ENCODE data around the gene LTO1.

LTO1 gene

DNA sequence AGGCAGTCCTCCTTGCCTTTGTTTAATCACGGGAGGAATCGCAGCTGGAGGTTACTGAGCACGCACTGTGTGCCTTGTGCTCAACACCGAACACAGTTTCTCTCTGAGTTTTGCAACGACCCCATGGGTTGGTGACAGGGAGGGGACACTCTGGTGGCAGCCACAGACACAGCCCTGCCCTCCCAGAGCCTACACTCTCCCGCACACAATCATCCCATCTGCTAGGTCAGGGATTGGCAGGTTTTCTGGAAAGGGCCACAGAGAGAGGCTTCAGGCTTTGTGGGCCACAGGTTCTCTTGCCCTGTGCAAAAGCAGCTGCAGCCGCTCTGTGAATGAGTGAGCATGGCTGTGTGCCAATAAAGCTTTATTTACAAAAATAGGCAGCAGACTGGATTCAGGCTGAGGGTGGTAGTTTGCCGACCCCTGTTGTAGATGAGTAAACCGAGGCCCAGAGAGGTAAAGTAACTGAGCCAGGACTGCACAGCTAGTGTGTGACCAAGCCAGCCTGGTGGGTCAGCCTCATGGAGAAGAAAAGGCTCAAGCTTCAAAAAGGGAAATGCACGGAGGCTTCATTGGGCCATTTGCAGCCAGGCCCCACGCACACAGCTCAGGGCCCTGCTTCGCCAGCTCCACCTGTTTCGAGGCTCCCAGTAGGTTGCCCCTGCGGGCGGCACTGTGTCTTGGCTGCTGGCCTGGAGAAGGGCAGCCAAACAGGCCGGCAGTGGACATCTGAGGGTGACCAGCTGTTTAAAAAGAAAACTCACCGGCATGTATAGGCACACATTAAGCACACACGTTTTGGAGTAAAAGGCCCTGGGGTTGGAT is 16.3 kb downstream of the LTO1 start:
- DNase-seq (ENCODE audit: low read depth in 3 of 3, low spot score in 1 of 3): no peak

DNA sequence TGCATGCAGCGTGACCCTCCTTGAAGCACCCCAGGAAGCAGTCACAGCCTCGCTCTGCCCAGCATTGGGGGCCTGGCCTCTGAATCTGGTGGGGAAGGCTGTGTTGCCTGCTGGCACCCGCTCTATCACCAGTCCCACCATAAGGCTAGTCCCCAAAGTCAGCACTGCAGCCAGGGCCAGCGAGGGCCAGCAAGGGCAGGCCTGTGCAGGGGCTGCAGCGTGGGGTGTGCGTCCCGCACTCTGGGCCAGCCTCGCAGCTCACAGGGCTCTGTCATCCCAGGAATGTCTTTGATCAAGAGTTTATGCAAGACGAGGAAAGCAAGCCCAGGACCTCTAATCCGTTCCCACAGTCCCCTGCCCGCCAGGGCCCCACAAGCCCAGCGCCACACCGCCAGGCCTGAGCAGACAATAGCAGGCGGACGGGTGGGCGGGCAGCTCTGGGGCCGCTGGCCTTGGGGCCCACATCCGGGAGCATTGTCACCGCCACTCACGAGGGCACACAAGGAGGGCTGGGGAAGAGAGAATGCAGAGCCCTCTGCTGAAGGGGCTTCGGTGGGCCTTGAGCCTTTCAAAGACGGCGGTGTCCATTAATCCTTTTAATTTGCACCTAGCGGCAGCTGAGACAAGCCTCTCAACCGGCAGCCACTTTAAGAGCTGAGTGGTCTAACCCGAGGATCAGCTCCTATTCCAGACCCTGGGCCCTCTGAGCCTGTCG is 17.1 kb downstream of the LTO1 start:
- DNase-seq (ENCODE audit: low read depth in 3 of 3, low spot score in 1 of 3): no peak

- no peak for DNase-seq (ENCODE audit: low read depth in 3 of 3, low spot score in 1 of 3)
These were observed 17.7 kb downstream of the LTO1 start for GRCh38 chr11:69657456-69657910.

DNA sequence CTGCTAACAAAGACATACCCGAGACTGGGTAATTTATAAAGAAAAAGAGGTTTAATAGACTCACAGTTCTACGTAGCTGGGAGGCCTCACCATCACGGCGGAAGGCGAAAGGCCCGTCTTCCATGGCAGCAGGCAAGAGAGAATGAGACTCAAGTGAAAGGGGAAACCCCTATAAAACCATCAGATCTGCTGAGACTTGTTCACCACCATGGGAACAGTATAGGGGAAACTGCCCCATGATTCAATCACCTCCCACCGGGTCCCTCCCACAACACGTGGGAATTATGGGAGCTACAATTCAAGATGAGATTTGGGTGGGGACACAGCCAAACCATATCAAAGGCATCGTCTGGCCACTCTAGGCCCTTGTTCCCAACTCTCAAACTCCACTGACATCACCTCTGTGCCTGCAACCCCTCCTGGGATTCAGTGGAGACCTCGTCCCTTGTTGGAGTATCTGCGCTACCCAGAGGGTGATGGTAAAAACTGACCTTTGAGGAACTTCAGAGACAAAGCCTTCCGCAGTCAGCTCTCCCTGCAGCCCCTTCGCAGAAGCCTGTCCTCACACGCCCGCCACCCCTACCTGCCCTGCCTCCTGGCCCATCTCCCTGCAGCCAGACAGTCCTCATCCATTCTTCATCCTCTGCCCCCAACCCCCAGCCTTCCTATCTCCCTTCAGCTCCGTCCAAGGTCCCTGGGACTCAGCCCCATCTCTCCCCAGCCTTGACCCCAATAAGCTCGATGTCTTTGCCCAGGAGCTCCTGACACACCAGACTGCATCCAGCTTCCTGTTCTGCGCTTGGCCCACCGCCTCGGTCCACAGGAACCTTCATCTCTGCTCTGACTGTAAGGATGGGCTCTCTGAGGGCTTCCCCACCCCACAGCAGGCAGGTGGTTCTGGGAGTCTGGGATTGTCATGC is 18.4 kb downstream of the LTO1 start:
- no peak for DNase-seq (ENCODE audit: low read depth in 3 of 3, low spot score in 1 of 3)

DNA sequence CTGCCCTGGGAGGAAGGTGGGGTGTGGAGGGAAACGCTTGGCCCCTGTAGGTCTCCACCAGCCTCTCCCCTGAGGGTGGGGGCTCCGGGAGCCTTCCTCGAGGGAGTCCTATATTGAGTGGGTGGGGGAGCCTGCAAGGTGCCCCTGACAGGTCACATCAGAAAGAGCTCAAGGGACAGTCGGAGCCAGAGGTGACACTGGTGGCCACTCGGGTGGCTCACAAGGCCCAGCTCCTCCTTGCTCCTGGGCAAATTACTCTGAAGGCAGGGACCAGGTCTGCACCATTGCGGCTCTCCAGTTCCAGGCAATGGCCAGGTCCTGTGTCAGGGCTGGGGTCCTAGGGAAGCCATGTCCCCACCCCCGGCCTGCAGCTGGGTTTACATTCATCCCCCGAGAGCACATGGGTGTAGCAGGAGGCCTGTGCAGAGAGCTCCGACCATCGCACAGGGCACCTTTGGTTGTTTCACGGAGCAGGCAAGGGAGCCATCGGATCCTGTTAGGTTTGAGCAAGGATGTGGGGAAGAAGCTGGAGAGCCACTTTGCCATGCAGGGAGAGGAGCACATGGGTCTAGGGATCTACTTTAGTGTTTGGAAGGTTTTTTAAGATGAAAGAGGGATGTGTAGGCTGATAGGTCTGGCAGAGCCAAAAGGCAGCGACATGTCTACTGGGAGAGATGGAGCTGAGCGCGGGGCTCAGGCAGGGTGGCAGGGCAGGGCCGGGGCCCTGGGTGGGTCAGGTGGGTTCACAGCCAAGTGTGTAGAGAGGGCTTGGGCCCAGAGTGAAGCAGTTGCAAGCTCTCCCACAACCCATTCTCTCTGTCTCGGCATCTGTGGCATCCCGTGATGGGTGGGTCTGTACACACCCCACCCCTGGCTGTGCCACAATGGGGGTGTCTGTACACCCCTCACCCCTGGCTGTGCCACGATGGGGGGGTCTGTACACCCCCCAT is 19.4 kb downstream of the LTO1 start:
- no peak for DNase-seq (ENCODE audit: low read depth in 3 of 3, low spot score in 1 of 3)

GRCh38 chr11:69654660-69655478 is 20.3 kb downstream of the LTO1 start:
- no peak for DNase-seq (ENCODE audit: low read depth in 3 of 3, low spot score in 1 of 3)

- no peak for DNase-seq (ENCODE audit: low read depth in 3 of 3, low spot score in 1 of 3)
These were observed 21.0 kb downstream of the LTO1 start for GRCh38 chr11:69654001-69654659.

DNA sequence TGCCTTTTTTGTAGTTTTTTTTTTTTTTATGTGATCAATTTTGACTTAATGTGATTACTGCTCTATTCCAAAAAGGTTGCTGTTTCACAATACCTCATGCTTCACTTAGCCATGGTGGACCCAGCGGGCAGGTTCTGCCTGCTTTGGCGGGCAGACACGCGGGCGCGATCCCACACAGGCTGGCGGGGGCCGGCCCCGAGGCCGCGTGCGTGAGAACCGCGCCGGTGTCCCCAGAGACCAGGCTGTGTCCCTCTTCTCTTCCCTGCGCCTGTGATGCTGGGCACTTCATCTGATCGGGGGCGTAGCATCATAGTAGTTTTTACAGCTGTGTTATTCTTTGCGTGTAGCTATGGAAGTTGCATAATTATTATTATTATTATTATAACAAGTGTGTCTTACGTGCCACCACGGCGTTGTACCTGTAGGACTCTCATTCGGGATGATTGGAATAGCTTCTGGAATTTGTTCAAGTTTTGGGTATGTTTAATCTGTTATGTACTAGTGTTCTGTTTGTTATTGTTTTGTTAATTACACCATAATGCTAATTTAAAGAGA is 21.7 kb downstream of the LTO1 start:
- DNase-seq (ENCODE audit: low read depth in 3 of 3, low spot score in 1 of 3): no peak

GRCh38 chr11:69652999-69653398 is 22.2 kb downstream of the LTO1 start:
- DNase-seq (ENCODE audit: low read depth in 3 of 3, low spot score in 1 of 3): no peak

DNA sequence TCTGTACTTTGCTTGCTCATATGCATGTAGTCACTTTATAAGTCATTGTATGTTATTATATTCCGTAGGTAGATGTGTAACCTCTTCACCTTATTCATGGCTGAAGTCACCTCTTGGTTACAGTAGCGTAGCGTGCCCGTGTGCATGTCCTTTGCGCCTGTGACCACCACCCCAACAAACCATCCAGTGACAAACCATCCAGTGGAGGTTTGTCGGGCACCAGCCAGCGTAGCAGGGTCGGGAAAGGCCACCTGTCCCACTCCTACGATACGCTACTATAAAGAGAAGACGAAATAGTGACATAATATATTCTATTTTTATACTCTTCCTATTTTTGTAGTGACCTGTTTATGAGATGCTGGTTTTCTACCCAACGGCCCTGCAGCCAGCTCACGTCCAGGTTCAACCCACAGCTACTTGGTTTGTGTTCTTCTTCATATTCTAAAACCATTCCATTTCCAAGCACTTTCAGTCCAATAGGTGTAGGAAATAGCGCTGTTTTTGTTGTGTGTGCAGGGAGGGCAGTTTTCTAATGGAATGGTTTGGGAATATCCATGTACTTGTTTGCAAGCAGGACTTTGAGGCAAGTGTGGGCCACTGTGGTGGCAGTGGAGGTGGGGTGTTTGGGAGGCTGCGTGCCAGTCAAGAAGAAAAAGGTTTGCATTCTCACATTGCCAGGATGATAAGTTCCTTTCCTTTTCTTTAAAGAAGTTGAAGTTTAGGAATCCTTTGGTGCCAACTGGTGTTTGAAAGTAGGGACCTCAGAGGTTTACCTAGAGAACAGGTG is 23.1 kb downstream of the LTO1 start:
- no peak for DNase-seq (ENCODE audit: low read depth in 3 of 3, low spot score in 1 of 3)

DNA sequence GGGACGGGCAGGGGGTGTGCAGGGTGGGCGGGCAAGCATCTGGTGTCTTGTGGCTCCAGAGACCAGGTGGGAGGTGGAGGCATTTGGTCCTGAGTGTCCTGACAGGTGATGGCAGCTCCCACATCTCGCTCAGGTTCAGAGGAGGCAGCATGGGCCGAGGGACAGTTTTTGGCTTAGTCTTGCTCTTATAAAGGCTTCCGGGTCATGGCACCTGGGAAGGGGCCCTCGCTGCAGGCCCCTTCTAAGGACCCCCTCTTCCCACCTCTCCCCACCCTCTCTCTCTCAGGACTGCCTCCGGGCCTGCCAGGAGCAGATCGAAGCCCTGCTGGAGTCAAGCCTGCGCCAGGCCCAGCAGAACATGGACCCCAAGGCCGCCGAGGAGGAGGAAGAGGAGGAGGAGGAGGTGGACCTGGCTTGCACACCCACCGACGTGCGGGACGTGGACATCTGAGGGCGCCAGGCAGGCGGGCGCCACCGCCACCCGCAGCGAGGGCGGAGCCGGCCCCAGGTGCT is 24.3 kb downstream of the LTO1 start:
- no peak for DNase-seq (ENCODE audit: low read depth in 3 of 3, low spot score in 1 of 3)

DNA sequence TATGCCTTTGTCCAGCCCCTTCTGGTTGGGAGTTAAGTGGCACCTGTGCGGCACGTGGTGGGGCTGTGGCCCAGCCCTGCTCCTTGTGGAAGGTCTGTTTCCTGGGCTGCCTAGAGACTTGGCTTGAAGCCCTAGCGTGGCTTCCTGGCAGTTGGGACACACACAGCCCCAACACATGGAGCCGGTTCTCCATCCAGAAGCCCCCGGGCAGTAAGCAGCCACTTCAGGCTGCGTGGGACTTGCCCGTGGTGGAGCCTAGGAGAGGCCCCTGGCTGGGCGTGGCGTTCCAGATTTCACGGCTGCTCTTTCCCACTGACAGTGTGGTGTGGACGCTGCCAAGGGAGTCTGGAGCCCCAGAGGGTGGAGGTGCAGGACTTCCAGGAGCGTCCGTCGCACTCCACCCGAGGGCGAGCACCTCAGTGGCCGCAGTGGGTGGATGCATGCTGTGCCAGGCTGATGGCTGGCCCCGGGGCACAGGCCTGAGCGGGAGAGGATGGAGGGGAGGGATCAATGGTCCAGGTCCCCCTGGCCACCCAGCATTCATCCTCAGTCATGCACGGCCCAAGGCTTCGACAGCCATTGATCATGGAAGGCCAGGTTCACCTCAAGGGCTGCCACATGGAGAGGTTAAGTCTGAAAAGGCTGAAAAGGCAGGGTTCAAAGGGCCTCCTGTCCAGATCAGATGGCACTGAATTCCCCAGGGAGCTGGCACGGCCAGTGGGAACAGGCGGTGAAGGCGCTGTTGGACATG is 24.9 kb downstream of the LTO1 start:
- DNase-seq (ENCODE audit: low read depth in 3 of 3, low spot score in 1 of 3): no peak

DNA sequence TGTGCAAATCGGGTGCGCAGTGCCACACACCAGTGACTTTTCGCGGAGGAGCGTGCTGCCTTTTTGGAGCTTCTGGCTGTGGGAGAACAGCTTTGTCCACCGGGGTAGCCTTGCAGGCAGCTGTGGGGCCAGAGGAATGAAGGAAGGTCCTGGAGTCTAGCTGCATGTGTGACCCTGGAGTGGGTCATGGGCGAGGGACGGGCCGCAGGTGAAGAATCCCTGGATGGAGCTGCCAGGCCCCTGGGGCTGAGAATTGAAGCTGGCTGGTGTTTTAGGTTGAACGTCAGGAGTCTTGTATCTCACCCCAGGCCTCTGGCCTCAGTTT is 25.6 kb downstream of the LTO1 start:
- no peak for DNase-seq (ENCODE audit: low read depth in 3 of 3, low spot score in 1 of 3)

DNA sequence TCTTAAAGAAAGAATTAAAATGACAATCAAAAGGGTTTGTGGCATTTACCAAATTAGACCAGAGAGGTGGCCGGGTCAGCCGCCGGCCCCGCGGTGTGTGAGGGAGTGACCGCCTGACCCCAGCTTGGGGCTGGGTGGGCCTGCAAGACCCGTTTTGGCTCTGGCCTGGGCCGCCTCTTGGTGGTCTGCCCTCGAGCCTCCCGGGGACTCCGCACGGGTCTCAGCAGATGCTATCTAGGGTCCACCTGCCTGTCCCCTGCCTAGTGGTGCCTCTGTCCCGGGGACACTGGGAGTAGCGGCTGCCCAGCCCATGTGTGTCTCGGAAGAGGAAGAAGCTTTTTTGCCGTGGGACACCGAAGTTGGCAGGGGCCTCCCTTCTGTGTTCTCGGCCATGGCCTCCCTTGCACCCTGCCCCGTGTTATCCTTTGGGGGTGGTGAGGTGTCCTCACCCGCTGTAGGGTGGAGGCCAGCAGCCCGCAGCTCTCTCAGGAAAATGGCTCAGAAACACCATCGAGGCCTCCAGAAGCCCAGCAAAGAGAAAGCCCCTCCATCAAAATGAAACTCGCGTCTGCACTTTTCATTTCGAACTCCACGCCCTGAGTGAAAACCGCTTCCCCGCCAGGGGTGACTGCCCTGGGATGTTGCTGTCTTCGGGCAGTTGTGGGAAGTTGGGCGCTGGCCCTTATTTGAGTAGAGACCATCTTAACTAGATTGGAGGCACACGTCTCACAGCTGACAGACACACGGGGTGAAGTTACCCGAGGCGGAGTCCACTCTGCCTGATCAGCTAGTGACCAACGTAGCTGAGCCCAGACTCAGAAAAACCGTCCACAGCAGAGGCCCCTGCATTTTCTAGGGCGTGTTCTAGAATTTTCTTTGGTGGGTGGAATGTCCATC is 26.2 kb downstream of the LTO1 start:
- no peak for DNase-seq (ENCODE audit: low read depth in 3 of 3, low spot score in 1 of 3)

DNA sequence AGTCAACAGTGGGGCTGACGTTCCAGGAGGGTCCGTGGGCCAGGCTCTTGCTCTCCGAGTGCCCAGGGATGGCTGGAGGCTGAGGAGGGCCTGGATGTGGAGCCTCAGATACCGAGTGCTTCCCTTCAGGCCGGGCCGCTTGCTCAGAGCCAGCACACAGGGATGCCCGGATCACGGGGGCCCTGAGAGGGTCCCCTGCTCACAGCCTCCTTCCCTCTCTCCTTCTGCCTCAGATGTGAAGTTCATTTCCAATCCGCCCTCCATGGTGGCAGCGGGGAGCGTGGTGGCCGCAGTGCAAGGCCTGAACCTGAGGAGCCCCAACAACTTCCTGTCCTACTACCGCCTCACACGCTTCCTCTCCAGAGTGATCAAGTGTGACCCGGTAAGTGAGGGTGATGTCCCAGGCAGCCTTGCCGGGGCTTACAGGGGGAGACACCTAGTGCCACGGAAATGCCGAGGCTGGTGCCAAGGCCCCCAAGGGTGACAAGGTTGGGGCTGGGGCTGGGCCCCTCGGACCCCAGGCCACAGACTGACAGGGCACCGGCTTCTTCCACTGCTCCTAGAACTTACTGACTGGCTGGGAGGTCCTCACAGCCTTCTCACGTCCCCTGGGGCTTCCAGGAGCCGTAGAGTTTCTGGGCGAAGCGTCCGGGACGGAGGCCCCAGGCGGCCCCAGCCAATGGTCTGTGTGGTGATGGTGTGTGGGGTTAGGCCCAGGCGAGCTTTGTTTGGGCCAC is 27.2 kb downstream of the LTO1 start:
- no peak for DNase-seq (ENCODE audit: low read depth in 3 of 3, low spot score in 1 of 3)

DNA sequence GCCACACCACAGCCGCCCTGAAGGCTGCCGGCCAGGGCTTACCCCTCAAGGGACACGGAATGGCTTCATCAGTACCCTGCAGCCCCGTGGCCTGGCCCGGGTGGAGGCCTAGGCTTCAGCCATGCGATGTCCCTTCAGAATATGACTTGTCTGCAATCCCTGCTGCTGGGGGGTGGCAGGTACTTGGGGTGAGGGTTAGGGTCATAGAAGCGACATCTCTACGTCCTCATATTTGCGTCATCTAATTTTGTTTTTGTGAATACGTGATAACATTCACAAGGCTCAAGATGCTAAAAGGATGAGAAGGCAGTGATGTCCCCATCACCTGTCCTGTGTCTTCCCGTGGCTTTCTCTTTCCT is 27.8 kb downstream of the LTO1 start:
- DNase-seq (ENCODE audit: low read depth in 3 of 3, low spot score in 1 of 3): no peak

Data from stimulated activated CD4-positive, alpha-beta T cell treated with anti-CD3 and anti-CD28 coated beads, TNF-alpha, amount 100 ng/mL, for 1 hour (primary cell).